T-helper 1 cell treated with Interleukin-12 subunit alpha and Interleukin-12 subunit beta and Interleukin-4 antibody, amounts not matched to agents 30 μg/mL and 1 μg/mL, for 36 hours (primary cell): ENCODE results near the gene SP3.

Experiments
- H3K27ac Mint-ChIP-seq: one replicate; pipeline ENCODE4 v1.8.0; 2021; ENCODE audit warnings: mild to moderate bottlenecking, mixed read lengths
- H3K27me3 Mint-ChIP-seq: one replicate; pipeline ENCODE4 v1.8.0; 2021; ENCODE audit warnings: low read depth, mixed read lengths
- H3K36me3 Mint-ChIP-seq: one replicate; pipeline ENCODE4 v1.8.0; 2021; ENCODE audit warnings: low read depth, mixed read lengths
- H3K4me1 Mint-ChIP-seq: one replicate; pipeline ENCODE4 v1.8.0; 2021; ENCODE audit warnings: low read depth, mixed read lengths
- H3K4me3 Mint-ChIP-seq: one replicate; pipeline ENCODE4 v1.8.0; 2021; ENCODE audit warnings: mild to moderate bottlenecking, moderate library complexity, mixed read lengths
- H3K9me3 Mint-ChIP-seq: one replicate; pipeline ENCODE4 v1.8.0; 2021; ENCODE audit warnings: mixed read lengths

SP3 gene

DNA sequence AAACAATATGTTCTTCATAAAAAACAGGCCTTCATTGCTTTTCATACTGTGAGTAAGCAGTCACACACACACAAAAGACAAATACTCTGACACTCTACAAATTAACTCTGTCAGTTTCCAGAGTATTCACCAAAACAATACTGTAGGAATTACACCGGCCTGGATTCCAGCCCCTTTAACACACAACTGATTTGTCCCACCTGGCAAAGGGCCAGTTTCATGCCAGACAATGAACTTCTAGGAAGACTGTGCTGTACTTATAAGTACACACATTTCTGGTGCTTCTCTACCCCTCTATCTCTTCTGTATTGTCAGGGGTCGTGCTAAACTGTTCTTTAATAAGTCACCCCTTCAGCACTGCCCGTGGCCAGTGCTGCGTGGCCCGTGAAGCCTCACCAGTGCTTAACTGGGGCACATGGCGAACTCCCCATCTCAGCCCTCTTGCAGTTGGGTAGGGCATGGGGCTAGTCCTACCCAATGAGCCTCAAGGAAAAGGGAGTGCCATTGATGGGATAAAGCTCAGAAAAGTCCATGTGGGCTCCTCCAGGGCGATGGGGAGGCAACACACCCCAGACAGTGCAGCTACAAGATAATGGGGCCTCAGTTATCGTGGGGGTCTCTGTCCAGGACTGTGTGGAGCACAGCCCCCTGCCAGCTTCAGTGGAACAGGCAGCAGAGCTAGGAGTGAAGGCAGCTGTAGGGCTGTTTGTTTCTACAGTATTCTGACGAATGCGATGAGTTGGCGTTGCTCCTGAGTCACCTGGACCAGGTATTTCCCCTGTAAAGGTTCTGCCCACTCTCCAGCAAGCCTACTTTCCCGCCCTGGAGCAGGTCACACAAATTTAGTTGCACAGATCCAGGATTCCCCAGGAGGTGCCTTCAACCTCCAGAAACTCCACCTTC is 99.0 kb downstream of the SP3 start:
- Mint-ChIP-seq H3K4me1 (peaks cover 3% of the 10 kb centered on the region), H3K27me3 (peaks cover 25% of the 10 kb centered on the region), H3K27ac (no peak overlapping the region), H3K4me3 (no peak overlapping the region), H3K36me3 (no peaks in the 10 kb centered on the region), H3K9me3 (no peaks in the 10 kb centered on the region)

DNA sequence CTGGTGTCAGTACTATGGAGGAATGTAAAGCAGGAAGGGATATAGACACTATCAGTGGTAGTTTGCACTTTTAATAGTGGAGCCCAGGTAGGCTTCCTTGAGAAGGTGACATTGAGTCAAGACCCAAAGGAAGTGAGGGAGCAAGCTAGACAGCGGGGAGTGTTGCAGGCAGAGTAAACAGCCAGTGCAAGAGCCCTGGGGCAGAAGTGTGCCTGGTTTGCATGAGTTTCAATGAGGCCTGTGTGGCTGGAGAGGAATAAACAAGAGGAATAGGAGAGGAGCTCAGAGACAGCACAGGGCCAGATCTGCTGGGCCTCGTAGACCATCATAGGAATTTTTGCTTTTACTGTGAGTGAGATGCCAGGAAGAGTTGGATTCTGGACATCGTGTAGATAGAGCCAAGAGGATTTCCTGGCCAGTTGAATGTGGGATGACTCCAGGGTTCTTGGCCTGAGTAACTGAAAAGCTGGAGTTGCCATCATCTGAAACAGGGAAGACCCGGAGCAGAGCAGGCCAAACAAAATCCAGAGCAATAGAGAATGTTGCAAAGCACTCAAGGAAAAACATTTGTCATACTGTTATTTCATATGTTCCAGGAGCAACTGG is 102.5 kb downstream of the SP3 start:
- no peaks in the 10 kb centered on the region for H3K9me3 Mint-ChIP-seq
- H3K4me3 Mint-ChIP-seq, result no peak overlapping the region
- H3K36me3 Mint-ChIP-seq, result no peaks in the 10 kb centered on the region
- peaks cover 10% of the 10 kb centered on the region for H3K27me3 Mint-ChIP-seq
- peaks cover 19% of the 10 kb centered on the region for H3K4me1 Mint-ChIP-seq
- H3K27ac Mint-ChIP-seq, result no peak overlapping the region

DNA sequence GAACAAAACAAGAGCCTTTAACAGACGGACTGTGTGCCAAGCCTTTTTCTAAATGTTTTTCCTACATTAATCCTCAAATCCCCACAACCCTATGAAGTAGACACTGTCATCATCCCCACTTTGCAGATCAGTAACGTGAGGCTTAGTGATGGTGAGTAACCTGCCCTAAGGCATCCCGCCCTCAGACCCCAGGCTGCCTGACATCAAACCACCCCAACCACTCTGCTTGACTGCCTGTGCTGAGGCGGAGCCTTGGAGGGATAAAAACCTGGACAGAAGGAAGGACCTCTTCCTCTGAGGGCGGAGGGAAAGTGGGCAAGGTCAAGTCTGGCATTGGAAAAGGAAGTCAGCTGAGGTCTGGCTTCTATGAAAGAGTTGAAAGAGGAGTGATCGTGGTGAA is 104.6 kb downstream of the SP3 start:
- Mint-ChIP-seq H3K9me3 (no peaks in the 10 kb centered on the region), H3K27ac (no peak overlapping the region), H3K4me3 (no peak overlapping the region), H3K36me3 (no peaks in the 10 kb centered on the region), H3K4me1 (peaks cover 19% of the 10 kb centered on the region), H3K27me3 (peaks cover 18% of the 10 kb centered on the region)

DNA sequence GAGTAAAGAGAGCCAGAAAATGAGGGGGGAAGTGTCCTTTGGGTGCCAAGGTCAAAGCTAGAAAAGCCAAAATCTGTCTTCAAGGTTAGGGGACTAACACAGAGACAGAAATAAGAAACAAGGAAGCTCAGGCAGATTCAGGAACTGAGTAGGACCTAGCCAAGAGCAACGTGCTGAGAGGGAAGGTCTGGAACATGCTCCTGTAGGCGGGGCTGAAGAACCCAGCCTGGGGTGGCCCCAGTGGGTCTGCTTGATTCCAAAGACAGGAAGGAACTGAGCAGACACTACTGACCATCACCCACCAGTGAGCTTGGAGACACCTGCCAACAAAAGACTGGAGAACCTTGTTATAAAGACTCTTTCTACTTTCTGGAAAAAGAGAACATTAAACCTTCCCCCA is 105.1 kb downstream of the SP3 start:
- Mint-ChIP-seq H3K4me1 (peaks cover 19% of the 10 kb centered on the region), H3K9me3 (no peaks in the 10 kb centered on the region), H3K4me3 (no peak overlapping the region), H3K27ac (no peak overlapping the region), H3K36me3 (no peaks in the 10 kb centered on the region), H3K27me3 (peaks cover 18% of the 10 kb centered on the region)

DNA sequence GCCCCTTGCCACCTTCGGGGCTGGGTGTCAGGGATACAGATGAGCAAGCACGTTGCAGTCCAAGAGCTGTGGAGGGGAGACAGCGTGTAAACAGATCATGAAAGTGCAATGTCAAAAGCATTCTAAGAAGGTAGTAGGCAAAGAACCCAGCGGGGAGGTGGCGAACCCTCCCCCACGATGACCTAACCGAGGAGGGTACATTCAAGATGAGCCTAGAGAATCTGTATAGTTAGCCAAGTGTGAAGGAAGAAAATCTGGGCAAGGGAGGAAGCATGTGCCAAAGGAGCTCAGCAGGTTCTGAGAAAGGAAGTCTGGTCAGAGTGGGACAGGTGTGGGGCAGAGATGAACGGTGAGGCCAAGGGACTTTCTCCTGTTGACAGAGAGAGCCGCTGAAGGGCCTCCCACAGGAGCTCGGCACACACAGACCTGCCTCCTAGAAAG is 106.9 kb downstream of the SP3 start:
- H3K27me3 Mint-ChIP-seq, result peaks cover 18% of the 10 kb centered on the region

More for the DNA sequence above, 106.9 kb downstream of the SP3 start:
- Mint-ChIP-seq H3K9me3 (no peaks in the 10 kb centered on the region), H3K4me3 (no peak overlapping the region), H3K4me1 (peaks cover 19% of the 10 kb centered on the region), H3K27ac (no peak overlapping the region), H3K36me3 (no peaks in the 10 kb centered on the region)
